ENCODE results near the gene ZNF324B. TPM values are rescaled to one million over a fixed set of nuclear protein-coding genes. Genes with fewer than 3 reads are reported as not detected.

Gene ZNF324B
- total and polyA plus RNA-seq, 2 of the 8 experiments (the other 6 are each of a cell fraction or from before 2014, with no cell fraction given): 2.9 to 6.0 TPM

GRCh38 chr19:58468216-58468839 is 16.9 kb downstream of the ZNF324B start:
- FAIRE-seq: no peak
- peak overlapping the region in 1 of 4 experiments; percentile 6; a peak in 1 of 8 replicates for H3K4me3 ChIP-seq (ENCODE audit: extremely low read depth in 1 of 4, insufficient read depth in 2 of 4, low read depth in 3 of 4, low read length in 4 of 4)

More at GRCh38 chr19:58468216-58468839, 16.9 kb downstream of the ZNF324B start:
- no peak overlapping the region for H3K4ac ChIP-seq (replicated peaks; ENCODE audit: insufficient read length, low read depth, low read length)
- DNase-seq (ENCODE audit: low read depth in 1 of 2, low spot score in 2 of 2): no peak
- H2BK12ac ChIP-seq (ENCODE audit: low read depth, low read length): no peak overlapping the region
- no peak overlapping the region for H2AK5ac ChIP-seq (ENCODE audit: low read depth, low read length)
- no peak overlapping the region for H2AFZ ChIP-seq (ENCODE audit: low read length)
- peak overlapping the region; percentile 42 to 54; a peak in 2 of 4 replicates for H3K4me2 ChIP-seq (ENCODE audit: insufficient read depth in 1 of 2, low read depth in 2 of 2, low read length in 2 of 2)
- H3K23me2 ChIP-seq (ENCODE audit: low read depth, low read length): peaks cover 8% of the 10 kb centered on the region; the same call in 1 of the 2 replicates
- H3K23ac ChIP-seq (ENCODE audit: insufficient read length): no peak overlapping the region
- H4K8ac ChIP-seq (ENCODE audit: extremely low read depth, insufficient read depth, low read length): peak overlapping the region; percentile 51; the same call in 1 of the 2 replicates
- H2BK20ac ChIP-seq (ENCODE audit: low read length): no peak overlapping the region
- H3K27ac ChIP-seq (ENCODE audit: low read depth, low read length): no peak overlapping the region
- H3K14ac ChIP-seq (ENCODE audit: insufficient read length): no peak overlapping the region
- TF ChIP-seq POLR2A (IDR thresholded peaks at IDR 0.05; ENCODE audit: control extremely low read depth in 1 of 2, low read depth in 2 of 2, low read length in 2 of 2) (no peak), ATF2 (IDR thresholded peaks at IDR 0.05; ENCODE audit: low read length) (no peak), CREB1 (IDR thresholded peaks at IDR 0.05) (no peak), CHD1 (IDR thresholded peaks at IDR 0.05; ENCODE audit: low read depth, low read length) (no peak), RAD21 (IDR thresholded peaks at IDR 0.05 in 1 of 2, conservative IDR thresholded peaks at IDR 0.05 in 1 of 2; ENCODE audit: low read depth in 2 of 2, low read length in 2 of 2) (no peak), SRF (IDR thresholded peaks at IDR 0.05; ENCODE audit: low read depth, low read length) (no peak), KDM5A (IDR thresholded peaks at IDR 0.05; ENCODE audit: low read length) (no peak), TCF12 (IDR thresholded peaks at IDR 0.05; ENCODE audit: low read depth, low read length) (no peak), BRCA1 (IDR thresholded peaks at IDR 0.05; ENCODE audit: low read depth, low read length) (no peak), KDM4A (IDR thresholded peaks at IDR 0.05; ENCODE audit: low read depth, low read length, severe bottlenecking) (no peak), HDAC2 (IDR thresholded peaks at IDR 0.05; ENCODE audit: borderline replicate concordance in 1 of 2, low read depth in 2 of 2, low read length in 2 of 2) (no peak)
- no peak overlapping the region for H3K56ac ChIP-seq (replicated peaks; ENCODE audit: insufficient read length, low read depth, low read length)
- H3K27me3 ChIP-seq (replicated peaks in 1 of 4; ENCODE audit: control insufficient read depth in 3 of 4, extremely low read depth in 1 of 4, insufficient read depth in 3 of 4, low read length in 3 of 4): no peaks in the 10 kb centered on the region
- H3K4me1 ChIP-seq (replicated peaks in 1 of 4; ENCODE audit: control insufficient read depth in 3 of 4, insufficient read depth in 4 of 4, low read length in 3 of 4): no peaks in the 10 kb centered on the region
- H4K20me1 ChIP-seq (replicated peaks in 1 of 2; ENCODE audit: control insufficient read depth in 1 of 2, insufficient read depth in 2 of 2, low read length in 2 of 2): peaks cover 3 to 12% of the 10 kb centered on the region in 2 experiments
- no peak overlapping the region for H4K91ac ChIP-seq (replicated peaks; ENCODE audit: insufficient read length, low read length)
- ChIA-PET POLR2A (ENCODE audit: partially characterized antibody) (interaction anchor here (1.3 to 1.7 kb wide), 2 partner anchors 8 to 73 kb away, joined by 4 to 7 read pairs; partner anchors contain the start of gene RNF225), CTCF (ENCODE audit: partially characterized antibody) (interaction anchor here (1.4 to 1.6 kb wide), 2 partner anchors 10 to 51 kb away, joined by 3 to 4 read pairs; no protein-coding TSS in a partner anchor)
- H3K9me3 ChIP-seq (ENCODE audit: insufficient read depth in 2 of 2, low read depth in 1 of 2, low read length in 1 of 2): no peaks in the 10 kb centered on the region
- H3K18ac ChIP-seq (ENCODE audit: extremely low read depth, low read length): no peak overlapping the region
- no peak overlapping the region for H2BK5ac ChIP-seq (ENCODE audit: low read depth, low read length)
- no peak overlapping the region for H2BK15ac ChIP-seq (ENCODE audit: low read length)
- H3K79me1 ChIP-seq (ENCODE audit: low read depth, low read length): peaks cover 6% of the 10 kb centered on the region; the same call in 1 of the 2 replicates
- H2BK120ac ChIP-seq (replicated peaks; ENCODE audit: low read depth, low read length): no peak overlapping the region
- no peak overlapping the region; a peak in 1 of 7 replicates for H3K9ac ChIP-seq (replicated peaks in 1 of 4; ENCODE audit: extremely low read depth in 1 of 4, low read depth in 3 of 4, low read length in 3 of 4)
- 83% methylated on average over 5 of the region's 5 CpGs; no CpG with 5 or more reads in 1 of the 2 experiments for WGBS, 2 experiments (ENCODE audit: extremely low coverage in 1 of 2, insufficient coverage in 1 of 2, insufficient read length in 1 of 2, insufficient replicate concordance in 2 of 2, low coverage in 1 of 2, low lambda C conversion rate in 2 of 2, missing lambda C conversion rate in 1 of 2)
- no peak overlapping the region for H4K5ac ChIP-seq (ENCODE audit: insufficient read length, low read depth, low read length)
- H3K36me3 ChIP-seq (ENCODE audit: control insufficient read depth in 2 of 4, insufficient read depth in 4 of 4, low read length in 3 of 4): peaks cover 2 to 7% (median 4%) of the 10 kb centered on the region in 4 experiments; a peak in 5 of 8 replicates
- H3K79me2 ChIP-seq (ENCODE audit: control insufficient read depth in 1 of 2, insufficient read depth in 2 of 2, low read length in 2 of 2): no peaks in the 10 kb centered on the region

Measured in H1 (cell line).